ENCODE data around the gene ARL8A.
A peak's percentile ranks its signal among the peaks of the same experiment; 100 is the strongest.

ARL8A gene

GRCh38 chr1:202085682-202086373, 58.7 kb downstream of the ARL8A start:
- DNase-seq: peak in 33 of 51 donors; percentile 12 to 89 (median 54)

- DNase-seq: peak in 42 of 51 donors; percentile 16 to 92 (median 76)
Observed at GRCh38 chr1:202084791-202085681, 59.5 kb downstream of the ARL8A start.
